Right lobe of liver (tissue), 4 donors: ENCODE results near the gene SLC39A6.

ENCODE experiments used
- CTCF ChIP-seq, 4 donors: fragments of 200-600 bp in 3 of 4; fragments of 450-650 bp in 1 of 4; IDR thresholded peaks; one replicate each; pipeline versions ENCODE4 v1.5.1 to v1.8.0; 2016 to 2022; ENCODE audit warnings: antibody characterized with exemption in 4 of 4, mild to moderate bottlenecking in 2 of 4
- POLR2A ChIP-seq: fragments of 450-650 bp; IDR thresholded peaks from one replicate; pipeline ENCODE4 v1.6.1; 2017; ENCODE audit warnings: antibody characterized with exemption, mild to moderate bottlenecking
- donor health status: DM: no; HTN: no; CAD: no.
- donor health status: DM: no; HTN: no; CAD: no.
- donor health status: DM: no; HTN: yes; CAD: no.

- TF ChIP-seq CTCF (IDR thresholded peaks at IDR 0.05) = no peak
- no peak for TF ChIP-seq POLR2A
These were observed 38.6 kb upstream of the SLC39A6 start for GRCh38 chr18:36167692-36168218.
